Mucosa of rectum (tissue), 2 donors: ENCODE measurements around the gene DOC2B.
"Not testable (repeated sequence)": the region's sequence is repeated elsewhere in the genome, so short reads cannot be mapped to it uniquely, and the experiment has no call there.

ENCODE experiments used
- H3K27ac ChIP-seq, 2 donors: one replicate each; pipeline ENCODE4 v1.7.0; 2013; ENCODE audit warnings: inconsistent platforms in 2 of 2, low read depth in 2 of 2, low read length in 2 of 2
- H3K27me3 ChIP-seq, 2 donors: one replicate each; pipeline ENCODE4 v1.7.0; 2013; ENCODE audit warnings: low read length in 2 of 2; ENCODE audit not compliant: control insufficient read depth in 2 of 2, insufficient read depth in 2 of 2
- H3K36me3 ChIP-seq, 2 donors: one replicate each; pipeline ENCODE4 v1.7.0; 2013; ENCODE audit warnings: low read length in 2 of 2; ENCODE audit not compliant: control insufficient read depth in 2 of 2, insufficient read depth in 2 of 2
- H3K4me1 ChIP-seq, 2 donors: one replicate each; pipeline ENCODE4 v1.7.0; 2013; ENCODE audit warnings: low read length in 2 of 2, mild to moderate bottlenecking in 1 of 2; ENCODE audit not compliant: control insufficient read depth in 2 of 2, insufficient read depth in 2 of 2
- H3K4me3 ChIP-seq, 2 donors: one replicate each; pipeline ENCODE4 v1.7.0; 2013; ENCODE audit warnings: low read length in 2 of 2
- H3K9ac ChIP-seq, 2 donors: one replicate each; pipeline ENCODE4 v1.7.0; 2013; ENCODE audit warnings: low read length in 2 of 2, low read depth in 1 of 2, mild to moderate bottlenecking in 1 of 2
- H3K9me3 ChIP-seq, 2 donors: one replicate each; pipeline ENCODE4 v1.7.0; 2013; ENCODE audit warnings: low read length in 2 of 2; ENCODE audit not compliant: control insufficient read depth in 2 of 2
- donor health status: healthy.
- donor health status: Normal muscosa, but diverticular disease.

Gene DOC2B

DNA sequence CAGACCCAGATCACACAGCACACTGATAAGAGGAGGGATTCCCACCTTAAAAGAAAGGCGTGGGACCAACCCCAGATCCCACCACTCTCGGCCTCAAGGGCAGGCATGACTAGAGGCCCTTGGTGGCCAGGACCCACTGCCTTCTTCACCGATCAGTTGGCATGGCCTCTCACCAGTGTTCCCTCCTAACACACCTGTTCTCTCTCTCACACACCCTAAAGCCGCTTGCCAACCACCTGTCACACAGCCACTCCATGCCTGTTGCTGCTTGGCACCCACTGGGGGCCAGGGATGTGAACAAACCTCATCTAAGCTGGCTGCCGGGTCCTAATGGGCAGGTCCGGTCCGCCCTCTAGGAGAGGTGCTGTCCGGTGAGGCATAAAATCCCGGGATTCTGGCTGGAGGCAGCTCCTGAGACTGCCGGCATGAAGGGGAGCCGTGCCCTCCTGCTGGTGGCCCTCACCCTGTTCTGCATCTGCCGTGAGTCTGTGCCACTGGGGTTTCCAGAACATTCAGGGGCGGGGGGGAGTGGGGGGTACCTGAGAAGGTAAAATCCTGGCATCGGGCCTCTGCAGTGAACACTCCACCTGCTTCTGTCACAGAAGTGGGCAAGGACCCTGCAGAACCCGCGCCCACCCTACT lies 44.2 kb downstream of the DOC2B start, which contains the start of gene SCGB1C2:
Gene SCGB1C2 (plus strand): TSS at position 404 of the 642 bp plus-strand sequence. CDS start 22 bp downstream, at position 426.
- H3K27me3 ChIP-seq, H3K36me3 ChIP-seq, H3K9me3 ChIP-seq, H3K4me3 ChIP-seq, H3K4me1 ChIP-seq, H3K27ac ChIP-seq, H3K9ac ChIP-seq: not testable (repeated sequence)

DNA sequence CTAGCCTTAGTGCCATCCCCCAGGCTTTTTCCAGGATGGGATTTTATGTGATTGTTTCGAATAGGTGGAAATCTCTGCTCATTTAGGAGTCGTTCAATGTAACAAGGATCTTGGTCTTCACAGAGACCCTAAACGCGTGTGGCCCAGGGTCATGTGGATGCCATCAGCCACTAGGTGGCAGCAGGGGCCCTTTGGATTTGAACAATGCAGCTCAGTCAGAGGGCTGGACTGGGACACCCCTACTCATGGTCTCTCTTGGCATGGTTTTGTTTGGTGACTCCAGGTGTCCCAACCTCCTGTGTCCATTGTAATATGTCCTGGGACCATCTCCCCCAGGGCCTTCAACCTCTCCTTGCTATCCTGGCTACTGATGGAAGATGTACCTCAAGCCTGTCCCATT lies 44.9 kb downstream of the DOC2B start:
- H3K9ac ChIP-seq, H3K4me1 ChIP-seq, H3K9me3 ChIP-seq, H3K36me3 ChIP-seq, H3K27ac ChIP-seq, H3K27me3 ChIP-seq, H3K4me3 ChIP-seq: not testable (repeated sequence)

- H3K36me3 ChIP-seq, H3K9ac ChIP-seq, H3K9me3 ChIP-seq, H3K4me3 ChIP-seq, H3K4me1 ChIP-seq, H3K27ac ChIP-seq, H3K27me3 ChIP-seq: not testable (repeated sequence)
Measured at GRCh38 chr17:135895-136294, 45.6 kb downstream of the DOC2B start.

- not testable (repeated sequence) for H3K27me3 ChIP-seq, H3K27ac ChIP-seq, H3K4me3 ChIP-seq, H3K36me3 ChIP-seq, H3K9ac ChIP-seq, H3K9me3 ChIP-seq, H3K4me1 ChIP-seq
Measured at GRCh38 chr17:135022-135421, 46.4 kb downstream of the DOC2B start.

DNA sequence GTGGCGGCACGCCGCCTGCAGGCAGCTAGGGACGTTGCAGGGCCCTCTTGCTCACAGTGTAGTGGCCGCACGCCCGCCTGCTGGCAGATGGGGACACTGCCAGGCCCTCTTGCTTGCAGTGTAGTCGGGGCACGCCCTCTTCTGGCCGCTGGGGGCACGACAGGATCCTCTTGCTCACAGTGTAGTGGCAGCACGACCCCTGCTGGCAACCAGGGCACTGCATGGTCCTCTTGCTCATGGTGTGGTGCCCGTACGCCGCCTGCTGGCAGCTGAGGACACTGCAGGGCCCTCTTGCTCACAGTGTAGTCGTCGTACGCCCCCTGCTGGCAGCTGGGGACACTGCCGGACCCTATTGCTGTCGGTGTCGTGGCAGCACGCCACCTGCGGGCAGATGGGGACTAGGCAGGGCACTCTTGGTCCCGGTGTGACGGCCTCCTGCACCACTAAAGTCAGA lies 47.1 kb downstream of the DOC2B start:
- H3K4me1 ChIP-seq, H3K4me3 ChIP-seq, H3K27me3 ChIP-seq, H3K9me3 ChIP-seq, H3K36me3 ChIP-seq, H3K27ac ChIP-seq, H3K9ac ChIP-seq: not testable (repeated sequence)

DNA sequence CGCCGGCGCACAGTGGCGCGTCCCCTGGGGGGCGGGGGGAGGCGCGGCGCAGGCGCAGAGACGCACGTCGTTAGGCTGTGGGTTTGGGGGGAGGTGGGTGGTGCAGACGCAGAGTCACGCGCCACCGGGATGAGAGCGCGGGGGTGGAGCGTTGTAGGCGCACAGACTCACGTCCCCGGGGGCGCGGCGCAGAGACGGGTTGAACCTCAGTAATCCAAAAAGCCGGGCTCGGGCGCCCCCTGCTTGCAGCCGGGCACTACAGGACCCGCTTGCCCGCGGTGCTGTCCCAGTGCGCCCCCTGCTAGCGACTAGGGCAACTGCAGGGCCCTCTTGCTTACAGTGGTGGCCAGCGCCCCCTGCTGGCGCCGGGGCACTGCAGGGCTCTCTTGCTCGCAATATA lies 47.5 kb downstream of the DOC2B start:
- H3K9me3 ChIP-seq, H3K4me1 ChIP-seq, H3K9ac ChIP-seq, H3K27me3 ChIP-seq, H3K36me3 ChIP-seq, H3K4me3 ChIP-seq, H3K27ac ChIP-seq: not testable (repeated sequence)

DNA sequence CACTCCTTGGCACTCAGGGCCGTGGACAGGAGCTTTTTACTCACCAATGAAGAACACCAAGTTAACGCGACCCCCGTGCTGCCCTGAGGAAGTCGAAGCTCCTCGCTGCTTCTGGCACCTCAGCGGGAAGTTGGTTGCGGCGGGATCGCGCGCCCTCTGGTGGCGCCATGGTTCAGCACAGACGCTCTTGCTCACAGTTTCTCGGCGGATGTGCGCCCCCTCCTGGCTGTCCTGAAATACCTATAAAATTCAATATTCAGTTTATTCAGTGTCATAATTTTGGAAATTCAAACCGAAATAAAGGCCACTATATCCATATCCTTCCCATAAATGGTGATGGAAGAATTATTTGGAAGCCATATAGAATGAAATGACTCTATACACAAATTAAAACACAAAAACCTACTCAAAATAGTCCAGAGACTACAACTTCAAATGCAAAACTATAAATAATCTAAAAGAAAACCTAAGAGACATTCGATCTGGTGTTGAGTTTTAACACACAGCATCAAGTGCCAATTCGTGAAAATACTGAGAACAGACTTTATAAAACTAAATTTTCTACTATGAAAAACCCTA lies 63.0 kb downstream of the DOC2B start:
- H3K27ac ChIP-seq, H3K9ac ChIP-seq, H3K9me3 ChIP-seq, H3K27me3 ChIP-seq, H3K36me3 ChIP-seq, H3K4me3 ChIP-seq, H3K4me1 ChIP-seq: not testable (repeated sequence)

GRCh38 chr17:113111-113510 lies 68.3 kb downstream of the DOC2B start:
- not testable (repeated sequence) for H3K36me3 ChIP-seq, H3K9me3 ChIP-seq, H3K9ac ChIP-seq, H3K4me1 ChIP-seq, H3K4me3 ChIP-seq, H3K27me3 ChIP-seq, H3K27ac ChIP-seq
